PC-9 (cell line): Measurements from ENCODE around the gene AK9. TPM values are rescaled to one million over a fixed set of nuclear protein-coding genes. Genes with fewer than 3 reads are reported as not detected.
"Not testable (repeated sequence)": the region's sequence is repeated elsewhere in the genome, so short reads cannot be mapped to it uniquely, and the experiment has no call there.

Experiments used
- BruUV-seq: library from RNA; stranded (reverse); fragments of 400-500 nt; replicated peaks from 2 replicates; lab custom pipeline; 2021; lab: Mats Ljungman, UMichigan
- CTCF ChIA-PET: fragments of 300-600 bp; sonication (Branson Sonifier 250); formaldehyde crosslinking; loops from one replicate; lab custom pipeline; 2022; ENCODE audit warnings: antibody characterized with exemption; lab: Charles Lee
- POLR2A ChIA-PET: fragments of 300-600 bp; sonication (Branson Sonifier 250); formaldehyde crosslinking; loops from one replicate; lab custom pipeline; 2022; ENCODE audit warnings: antibody characterized with exemption; ENCODE audit not compliant: unreplicated experiment; lab: Charles Lee
- DNase-seq, 2 experiments: peaks; one replicate each; pipeline versions ENCODE4 v3.0.0 to v3.0.0-alpha.2; 2015 to 2022; ENCODE audit warnings: mixed read lengths in 1 of 2
- H2AFZ ChIP-seq: fragments of 200-600 bp; sonication (generic); 2 replicates; pipeline ENCODE4 v1.8.1; 2017; ENCODE audit warnings: antibody characterized with exemption
- H3F3A ChIP-seq: fragments of 200-600 bp; sonication (generic); 2 replicates; pipeline ENCODE4 v1.8.1; 2017; ENCODE audit warnings: antibody characterized with exemption, mild to moderate bottlenecking, low read depth; ENCODE audit not compliant: insufficient read depth
- H3K27ac ChIP-seq: fragments of 200-600 bp; sonication (generic); 2 replicates; pipeline ENCODE4 v1.6.1; 2016; ENCODE audit warnings: mixed run types
- H3K27me3 ChIP-seq: fragments of 200-600 bp; sonication (generic); 2 replicates; pipeline ENCODE4 v1.6.1; 2016; ENCODE audit warnings: low read depth, mixed run types; ENCODE audit not compliant: insufficient read depth
- H3K36me3 ChIP-seq: fragments of 200-600 bp; sonication (generic); 2 replicates; pipeline ENCODE4 v1.6.1; 2016; ENCODE audit warnings: low read depth, mixed run types
- H3K4me1 ChIP-seq: fragments of 200-600 bp; sonication (generic); replicated peaks from 2 replicates; pipeline ENCODE4 v1.6.1; 2016; ENCODE audit warnings: mixed run types; ENCODE audit not compliant: insufficient read depth
- H3K4me2 ChIP-seq: fragments of 200-600 bp; sonication (generic); 2 replicates; pipeline ENCODE4 v1.6.1; 2017; ENCODE audit warnings: mixed run types
- H3K4me3 ChIP-seq: fragments of 200-600 bp; sonication (generic); 2 replicates; pipeline ENCODE4 v1.6.1; 2016; ENCODE audit warnings: mixed run types
- H3K79me2 ChIP-seq: fragments of 200-600 bp; sonication (generic); 2 replicates; pipeline ENCODE4 v1.6.1; 2017; ENCODE audit warnings: low read depth, mixed run types
- H3K9me2 ChIP-seq: fragments of 200-600 bp; sonication (generic); 2 replicates; pipeline ENCODE4 v1.8.1; 2017; ENCODE audit warnings: mild to moderate bottlenecking; ENCODE audit not compliant: insufficient read depth
- H3K9me3 ChIP-seq: fragments of 200-600 bp; sonication (generic); 2 replicates; pipeline ENCODE4 v1.8.1; 2016; ENCODE audit warnings: low read depth; ENCODE audit not compliant: insufficient read depth
- H4K20me1 ChIP-seq: fragments of 200-600 bp; sonication (generic); 2 replicates; pipeline ENCODE4 v1.8.1; 2017; ENCODE audit not compliant: insufficient read depth
- CTCF ChIP-seq: fragments of 200-600 bp; sonication (generic); conservative IDR thresholded peaks from 2 replicates; pipeline ENCODE4 v1.6.1; 2017; ENCODE audit warnings: mixed run types, antibody characterized with exemption, mild to moderate bottlenecking, moderate library complexity
- EZH2 ChIP-seq: fragments of 200-600 bp; sonication (generic); IDR thresholded peaks from 2 replicates; pipeline ENCODE4 v1.8.0; 2017; ENCODE audit warnings: antibody characterized with exemption, low read depth
- intact Hi-C: fragments of 100-400 bp; cut with micrococcal nuclease; formaldehyde crosslinking; loops from one replicate; pipeline ENCODE4 v1.10.0; 2022; ENCODE audit not compliant: unreplicated experiment
- total RNA-seq: library from RNA; stranded (reverse); gene quantifications from 2 replicates; pipeline ENCODE4 v1.2.3, GENCODE V29; 2021

Gene AK9
- total RNA-seq, 1 experiment from 2014 or later, result 7.4 TPM

- H3K27me3 ChIP-seq, result no peaks in the 10 kb centered on the region
- H2AFZ ChIP-seq, result no peak overlapping the region
- BruUV-seq, result no TSS peak
- H3K79me2 ChIP-seq, result no peaks in the 10 kb centered on the region
- no peak overlapping the region for H3K4me2 ChIP-seq
- H3K36me3 ChIP-seq, result no peaks in the 10 kb centered on the region
- DNase-seq, result no peak
- TF ChIP-seq EZH2, result no peak
- no peak for TF ChIP-seq CTCF
- peaks cover 4% of the 10 kb centered on the region for H3K4me1 ChIP-seq
- no peaks in the 10 kb centered on the region; the same call in 1 of the 2 replicates for H3F3A ChIP-seq
- ChIA-PET POLR2A (no interaction called here), CTCF (no interaction called here)
- no peaks in the 10 kb centered on the region for H4K20me1 ChIP-seq
- no peak overlapping the region for H3K4me3 ChIP-seq
- H3K9me2 ChIP-seq, result no peaks in the 10 kb centered on the region
- no peaks in the 10 kb centered on the region for H3K9me3 ChIP-seq
- intact Hi-C loops, result no loop called here
- no peak overlapping the region for H3K27ac ChIP-seq
Measured at GRCh38 chr6:109738667-109739066, 47.7 kb upstream of the AK9 start.

DNA sequence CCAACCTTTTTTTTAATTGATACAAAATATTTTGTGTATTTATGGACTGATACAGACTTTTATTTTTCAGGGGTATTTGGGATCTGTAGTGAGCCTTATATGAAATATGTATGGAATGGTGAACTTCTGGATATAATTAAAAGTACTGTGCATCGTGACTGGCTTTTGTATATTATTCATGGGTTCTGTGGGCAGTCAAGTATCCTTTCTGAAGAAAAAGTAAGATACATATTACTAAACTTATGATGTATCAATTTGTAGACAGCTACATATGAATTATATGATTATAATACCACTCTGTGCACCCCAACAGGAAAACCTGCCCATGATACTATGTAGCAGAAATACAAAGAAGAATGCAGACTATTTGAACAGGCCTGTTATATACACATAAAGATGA is 47.3 kb upstream of the AK9 start:
- Histone ChIP-seq H3K79me2 (no peaks in the 10 kb centered on the region), H3K4me3 (no peak overlapping the region), H3K27me3 (no peaks in the 10 kb centered on the region), H3K9me2 (no peaks in the 10 kb centered on the region), H4K20me1 (no peaks in the 10 kb centered on the region), H3K27ac (no peak overlapping the region), H3K4me2 (no peak overlapping the region), H3K9me3 (no peaks in the 10 kb centered on the region), H3F3A (no peaks in the 10 kb centered on the region; the same call in 1 of the 2 replicates), H2AFZ (no peak overlapping the region), H3K36me3 (no peaks in the 10 kb centered on the region), H3K4me1 (peaks cover under 1% of the 10 kb centered on the region; the same call in 1 of the 2 replicates)
- ChIA-PET CTCF (no interaction called here), POLR2A (no interaction called here)
- TF ChIP-seq CTCF (no peak), EZH2 (no peak)
- intact Hi-C loops, result no loop called here
- DNase-seq, result no peak
- no TSS peak for BruUV-seq

DNA sequence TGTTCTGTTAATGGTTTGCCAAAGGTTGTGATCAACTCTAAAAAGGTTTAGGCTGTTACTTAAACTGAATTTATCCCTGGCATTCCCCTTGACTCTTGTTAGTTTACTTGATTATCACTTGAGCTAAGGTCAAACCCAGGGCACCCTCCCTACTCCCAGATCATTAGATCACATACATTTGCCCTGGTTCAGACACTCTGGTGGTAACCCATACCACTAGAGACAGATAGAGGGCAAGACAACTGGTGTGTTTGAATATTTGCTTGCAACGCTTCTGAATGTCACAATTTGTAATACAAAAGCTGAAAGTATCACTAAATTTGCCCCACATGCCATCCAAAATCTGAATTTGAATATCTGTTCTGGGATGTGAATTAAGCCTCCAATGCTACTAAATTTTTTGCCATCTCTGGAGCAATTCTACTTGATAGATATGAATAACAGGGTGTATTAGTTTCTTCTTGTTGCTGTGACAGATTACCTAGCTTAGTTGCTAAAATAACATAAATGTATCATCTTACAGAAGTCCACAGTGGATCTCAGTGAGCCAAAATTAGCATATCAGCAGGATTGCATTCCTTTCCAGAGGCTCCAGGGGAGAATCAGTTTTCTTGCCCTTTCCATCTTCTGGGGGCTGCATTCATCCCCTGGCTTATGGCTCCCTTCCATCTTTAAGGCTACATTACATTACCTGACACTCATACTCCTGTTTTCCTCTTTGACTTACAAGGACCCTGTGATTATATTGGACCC is 45.4 kb upstream of the AK9 start:
- POLR2A ChIA-PET, result no interaction called here
- Histone ChIP-seq H2AFZ (no peak overlapping the region), H3K36me3 (no peaks in the 10 kb centered on the region), H3K79me2 (no peaks in the 10 kb centered on the region), H3K27ac (no peak overlapping the region), H3K9me2 (no peaks in the 10 kb centered on the region), H3K4me1 (no peaks in the 10 kb centered on the region), H3K4me3 (no peak overlapping the region), H3K4me2 (no peak overlapping the region), H3K27me3 (no peaks in the 10 kb centered on the region), H3F3A (no peaks in the 10 kb centered on the region; the same call in 1 of the 2 replicates), H4K20me1 (no peaks in the 10 kb centered on the region), H3K9me3 (no peaks in the 10 kb centered on the region)
- DNase-seq, result no peak
- BruUV-seq, result no TSS peak
- CTCF ChIA-PET, result no interaction called here
- TF ChIP-seq EZH2 (no peak), CTCF (no peak)
- intact Hi-C loops, result no loop called here

GRCh38 chr6:109725250-109725649 is 34.2 kb upstream of the AK9 start:
- POLR2A ChIA-PET, H3F3A ChIP-seq, BruUV-seq, H2AFZ ChIP-seq, H3K79me2 ChIP-seq, H3K4me2 ChIP-seq, H4K20me1 ChIP-seq, H3K36me3 ChIP-seq, intact Hi-C loops, H3K27ac ChIP-seq, H3K4me1 ChIP-seq, H3K4me3 ChIP-seq, H3K27me3 ChIP-seq, H3K9me2 ChIP-seq, H3K9me3 ChIP-seq, DNase-seq, CTCF ChIA-PET: not testable (repeated sequence)
